Activated T-helper 2 cell treated with anti-CD3 and anti-CD28 coated beads, Interferon-gamma antibody, Interleukin-2, Interleukin-4, amounts not matched to agents 10 μg/mL and 5 μg/mL and 100 μg/mL, durations not matched to agents 14 hours and 24 hours and 36 hours (primary cell): Measurements from ENCODE around the gene CTRL. TPM values are rescaled to one million over a fixed set of nuclear protein-coding genes. Genes with fewer than 3 reads are reported as not detected.
"Not testable (repeated sequence)": the region's sequence is repeated elsewhere in the genome, so short reads cannot be mapped to it uniquely, and the experiment has no call there.

ENCODE experiments used
- DNase-seq: peaks from one replicate; pipeline ENCODE4 v3.0.0; 2021; ENCODE audit warnings: low spot score
- H3K27ac Mint-ChIP-seq: one replicate; pipeline ENCODE4 v1.8.0; 2021; ENCODE audit warnings: mixed read lengths
- H3K27me3 Mint-ChIP-seq: one replicate; pipeline ENCODE4 v1.8.0; 2021; ENCODE audit warnings: low read depth, mixed read lengths
- H3K36me3 Mint-ChIP-seq: one replicate; pipeline ENCODE4 v1.8.0; 2021; ENCODE audit warnings: low read depth, mixed read lengths
- H3K4me1 Mint-ChIP-seq: one replicate; pipeline ENCODE4 v1.8.0; 2021; ENCODE audit warnings: low read depth, mixed read lengths
- H3K4me3 Mint-ChIP-seq: one replicate; pipeline ENCODE4 v1.8.0; 2021; ENCODE audit warnings: low read depth, mild to moderate bottlenecking, moderate library complexity, mixed read lengths
- H3K9me3 Mint-ChIP-seq: one replicate; pipeline ENCODE4 v1.8.0; 2021; ENCODE audit warnings: mixed read lengths
- intact Hi-C: fragments of 100-400 bp; cut with micrococcal nuclease; formaldehyde crosslinking; loops from one replicate; pipeline ENCODE4 v1.15.1; 2023
- total RNA-seq: library from RNA; stranded (reverse); gene quantifications from 2 replicates; pipeline ENCODE4 v1.2.3, GENCODE V29; 2022

Gene CTRL
- total RNA-seq, 1 donor from 2014 or later, result 5.6 TPM

DNA sequence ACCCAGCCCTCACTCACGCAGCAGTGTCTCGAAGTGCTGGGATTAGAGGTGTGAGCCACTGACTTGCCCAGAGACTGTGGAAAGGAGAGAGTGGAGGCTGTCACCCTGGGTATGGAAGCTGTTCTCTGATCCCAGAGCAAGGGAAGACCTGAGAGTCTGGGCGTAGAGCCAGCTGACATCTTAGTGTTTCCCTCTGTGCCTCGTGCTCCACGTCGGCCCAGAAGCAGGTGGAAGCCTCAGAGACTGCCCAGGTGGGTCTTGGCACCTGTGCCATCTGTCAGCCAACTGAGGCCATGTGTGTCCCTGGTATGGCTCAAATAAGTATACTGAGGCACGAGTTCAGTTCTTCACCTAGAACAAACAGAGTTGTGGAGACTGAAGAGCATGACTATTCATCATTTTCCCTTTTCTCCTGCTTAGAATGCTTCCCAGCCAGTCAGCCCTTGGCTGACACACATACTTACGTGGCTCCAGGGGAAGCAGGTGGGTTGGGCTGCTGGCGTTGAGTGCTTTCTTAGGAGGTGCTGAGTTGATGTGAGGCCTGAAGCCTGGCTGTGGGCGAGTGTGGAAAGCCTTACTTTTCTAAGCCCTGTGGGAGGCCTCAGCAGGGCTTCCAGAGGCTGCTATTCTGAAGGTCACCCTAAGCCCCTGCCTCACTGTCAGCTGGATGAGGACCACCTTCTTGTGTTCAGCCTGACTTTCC is 8.1 kb downstream of the CTRL start:
- no peak overlapping the region for H3K4me3 Mint-ChIP-seq
- intact Hi-C loops, result no loop called here
- no peaks in the 10 kb centered on the region for H3K27me3 Mint-ChIP-seq
- peaks cover 12% of the 10 kb centered on the region for H3K36me3 Mint-ChIP-seq
- no peak for DNase-seq
- H3K27ac Mint-ChIP-seq, result no peak overlapping the region
- peaks cover 10% of the 10 kb centered on the region for H3K4me1 Mint-ChIP-seq
- no peaks in the 10 kb centered on the region for H3K9me3 Mint-ChIP-seq

DNA sequence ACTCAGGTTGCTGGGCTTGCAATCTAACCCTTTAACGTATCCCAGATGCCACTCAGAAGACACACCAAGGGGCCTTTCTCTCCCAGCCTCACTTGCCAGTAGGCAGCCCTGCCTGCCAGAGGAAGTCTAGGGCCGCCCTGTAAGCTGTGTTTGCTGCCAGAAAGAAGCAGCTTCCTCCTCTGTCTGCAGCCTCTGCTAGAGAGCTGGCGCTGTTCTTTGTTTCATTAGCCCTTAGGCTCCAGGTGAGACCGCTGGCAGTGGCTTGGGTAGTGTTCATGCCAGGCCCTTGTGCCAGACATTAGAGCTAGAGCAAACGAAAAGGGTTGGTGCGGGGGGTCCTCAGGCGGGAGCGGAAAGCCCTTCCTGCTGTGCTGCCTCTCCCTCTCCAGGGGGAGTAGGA is 8.9 kb downstream of the CTRL start:
- Mint-ChIP-seq H3K36me3 (peaks cover 10% of the 10 kb centered on the region), H3K4me3 (no peak overlapping the region), H3K27ac (peak overlapping the region; percentile 12), H3K27me3 (no peaks in the 10 kb centered on the region), H3K9me3 (no peaks in the 10 kb centered on the region), H3K4me1 (peaks cover 17% of the 10 kb centered on the region)
- DNase-seq, result no peak
- intact Hi-C loops, result no loop called here

DNA sequence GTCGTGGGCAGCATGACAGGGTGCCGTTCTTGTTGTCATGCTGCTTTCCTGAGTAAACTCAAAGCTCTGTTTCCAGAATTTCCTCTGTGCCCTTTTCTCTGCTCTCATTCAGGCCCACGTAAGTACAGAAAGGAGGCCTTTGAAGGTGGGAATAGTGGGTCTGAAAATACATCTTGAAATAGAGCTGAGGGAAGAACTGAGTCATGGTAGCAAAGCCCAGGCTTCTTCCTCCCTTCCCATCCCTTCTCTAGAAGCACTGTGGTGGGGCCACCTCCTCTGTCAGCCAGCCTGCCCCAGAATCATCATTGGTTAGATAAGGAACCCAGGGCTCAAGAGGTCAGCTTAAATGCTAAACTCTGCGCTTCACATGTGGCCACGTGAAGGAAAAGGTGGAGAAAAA is 9.4 kb downstream of the CTRL start:
- Mint-ChIP-seq H3K9me3 (no peaks in the 10 kb centered on the region), H3K27me3 (no peaks in the 10 kb centered on the region), H3K4me1 (peaks cover 22% of the 10 kb centered on the region), H3K36me3 (peaks cover 14% of the 10 kb centered on the region), H3K4me3 (no peak overlapping the region), H3K27ac (peak overlapping the region; percentile 64)
- intact Hi-C loops, result no loop called here
- DNase-seq, result no peak

DNA sequence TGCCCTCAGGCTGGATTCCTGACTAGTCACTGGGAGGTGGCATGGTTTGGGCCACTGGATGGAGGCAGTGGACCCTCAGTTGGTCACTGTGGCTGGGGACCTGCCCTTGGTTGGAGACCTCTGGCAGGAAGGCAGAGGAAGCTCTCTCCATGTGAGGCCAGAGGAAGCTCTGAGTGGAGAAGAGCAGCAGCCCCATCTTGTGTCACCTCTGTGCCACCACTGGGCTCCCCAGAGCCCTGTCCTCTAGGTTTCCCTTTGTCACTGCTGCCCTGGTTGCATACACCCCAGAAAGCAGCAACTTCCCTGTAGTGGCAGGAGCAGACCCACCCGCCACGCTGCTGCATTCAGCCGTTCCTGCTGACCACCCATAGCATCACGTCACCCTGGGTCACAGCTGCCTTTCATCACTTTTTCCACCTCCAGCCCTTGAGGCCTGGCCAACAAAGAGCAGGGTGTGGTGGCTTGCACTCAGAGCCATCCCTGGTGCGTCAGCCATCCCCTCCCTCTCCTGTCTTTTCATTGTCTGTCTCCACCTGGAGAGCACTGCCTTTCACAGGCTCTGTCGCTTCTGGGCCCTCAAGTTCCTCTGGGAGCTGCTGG is 11.9 kb downstream of the CTRL start:
- intact Hi-C loops, result no loop called here
- H3K36me3 Mint-ChIP-seq, result peaks cover 14% of the 10 kb centered on the region
- no peak for DNase-seq
- H3K4me1 Mint-ChIP-seq, result peaks cover 26% of the 10 kb centered on the region
- H3K27ac Mint-ChIP-seq, result no peak overlapping the region
- no peaks in the 10 kb centered on the region for H3K27me3 Mint-ChIP-seq
- H3K4me3 Mint-ChIP-seq, result no peak overlapping the region
- H3K9me3 Mint-ChIP-seq, result no peaks in the 10 kb centered on the region

DNA sequence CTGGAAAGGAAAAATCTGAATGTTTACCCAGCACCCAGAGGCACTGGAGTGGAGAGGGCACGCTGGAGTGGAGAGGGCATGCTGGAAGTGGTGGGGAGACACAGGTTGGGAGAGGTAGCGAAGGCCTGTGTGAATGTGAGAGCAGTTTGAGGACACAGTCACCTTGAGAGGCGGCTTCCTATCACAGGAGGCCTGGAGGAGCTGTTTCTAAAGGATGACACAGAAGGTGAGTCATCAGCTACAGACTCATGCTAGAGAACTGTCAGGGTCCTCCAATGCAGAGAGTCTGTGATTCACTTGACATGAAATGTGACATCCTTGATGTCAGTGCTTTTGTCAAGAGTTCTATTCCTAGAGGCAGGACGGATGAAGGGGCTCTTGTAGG is 13.8 kb downstream of the CTRL start:
- Mint-ChIP-seq H3K4me3 (no peak overlapping the region), H3K4me1 (peaks cover 24% of the 10 kb centered on the region)
- intact Hi-C loops, result no loop called here

DNA sequence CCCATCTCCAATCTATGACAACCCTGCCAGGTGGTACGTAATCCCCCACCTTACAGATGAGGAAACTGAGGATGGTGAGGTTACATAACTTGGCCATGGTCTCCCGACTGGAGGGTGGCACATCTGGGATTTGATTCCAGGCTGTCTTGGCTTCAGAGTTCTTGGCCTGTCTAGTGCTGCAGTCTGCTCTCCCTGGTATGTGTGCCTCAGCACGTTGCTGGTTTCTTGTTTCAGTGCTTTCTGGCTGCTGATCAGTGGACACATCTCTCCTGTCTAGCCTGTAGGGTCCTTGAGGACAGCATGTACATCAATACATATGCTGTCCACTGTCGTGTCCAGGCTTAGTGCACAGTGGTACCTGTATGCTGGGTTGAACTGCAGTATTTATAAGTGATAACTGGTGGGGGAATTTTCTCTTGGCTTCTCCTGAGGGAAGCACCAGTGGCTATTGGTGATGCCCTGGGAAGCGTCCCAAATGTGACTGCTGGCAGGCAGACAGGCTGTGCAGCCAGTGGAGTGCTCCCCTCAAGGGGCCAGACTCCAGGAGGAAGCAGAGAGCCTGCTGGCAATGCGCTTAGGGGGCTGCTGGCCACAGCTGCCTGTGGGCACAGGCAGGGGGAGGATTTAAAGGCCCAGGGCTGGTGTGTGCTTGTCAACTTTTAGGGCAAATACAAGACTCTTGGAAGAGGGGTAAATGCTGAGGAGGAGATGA is 14.4 kb downstream of the CTRL start:
- Mint-ChIP-seq H3K4me3 (no peak overlapping the region), H3K27ac (peak overlapping the region; percentile 83), H3K27me3 (no peaks in the 10 kb centered on the region), H3K4me1 (peaks cover 22% of the 10 kb centered on the region), H3K9me3 (no peaks in the 10 kb centered on the region), H3K36me3 (peaks cover 14% of the 10 kb centered on the region)
- no peak for DNase-seq
- intact Hi-C loops, result no loop called here

More for the DNA sequence above, 13.8 kb downstream of the CTRL start:
- Mint-ChIP-seq H3K27me3 (no peaks in the 10 kb centered on the region), H3K27ac (peak overlapping the region; percentile 83), H3K9me3 (no peaks in the 10 kb centered on the region), H3K36me3 (peaks cover 14% of the 10 kb centered on the region)
- DNase-seq, result no peak

DNA sequence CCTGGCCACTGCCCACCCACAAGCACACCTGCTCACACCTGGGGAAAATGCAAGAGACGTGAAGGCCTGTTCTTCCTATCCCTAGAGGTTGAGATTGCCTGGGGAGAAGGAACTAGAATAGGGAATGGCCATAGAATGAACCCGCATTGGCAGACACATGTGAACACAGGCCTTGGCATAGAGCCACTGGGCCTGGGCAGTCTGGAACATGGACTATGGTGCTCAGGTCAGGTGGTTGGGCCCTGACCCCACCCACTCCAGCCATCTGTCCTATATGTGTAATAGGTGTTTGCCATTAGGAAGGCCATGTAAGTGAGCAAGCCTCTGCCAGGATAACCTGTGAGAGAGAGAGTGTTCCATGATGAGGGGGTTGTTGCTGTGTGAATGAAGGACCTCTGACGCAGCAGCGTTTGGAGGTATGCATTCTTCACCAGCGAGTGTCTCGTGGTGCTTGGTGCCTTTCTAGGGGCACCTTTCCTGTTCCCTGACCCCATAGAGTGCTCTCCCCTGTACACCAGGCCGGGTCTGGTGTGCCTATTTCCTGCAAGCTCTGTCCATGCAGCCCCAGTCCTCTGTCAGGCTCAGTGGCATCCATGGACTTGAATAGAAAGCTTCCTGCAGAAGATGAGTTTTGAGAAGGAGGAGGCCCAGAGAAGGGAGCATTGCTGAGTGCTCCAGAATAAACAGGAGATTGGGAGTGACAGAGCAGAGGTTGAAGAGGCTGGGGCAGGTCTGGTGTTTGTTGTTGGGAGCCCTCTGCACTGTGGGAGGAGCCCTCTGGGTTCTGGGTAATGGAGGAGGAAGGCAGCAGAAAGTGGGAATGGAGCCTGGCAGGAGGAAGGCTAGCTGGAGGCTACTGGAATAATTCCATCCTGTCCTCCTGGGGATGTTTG is 15.6 kb downstream of the CTRL start:
- intact Hi-C loops, result no loop called here
- DNase-seq, result no peak
- H3K27ac Mint-ChIP-seq, result peak overlapping the region; percentile 21
- H3K4me3 Mint-ChIP-seq, result no peak overlapping the region
- H3K36me3 Mint-ChIP-seq, result peaks cover 10% of the 10 kb centered on the region
- peaks cover 15% of the 10 kb centered on the region for H3K4me1 Mint-ChIP-seq
- no peaks in the 10 kb centered on the region for H3K9me3 Mint-ChIP-seq
- no peaks in the 10 kb centered on the region for H3K27me3 Mint-ChIP-seq

DNA sequence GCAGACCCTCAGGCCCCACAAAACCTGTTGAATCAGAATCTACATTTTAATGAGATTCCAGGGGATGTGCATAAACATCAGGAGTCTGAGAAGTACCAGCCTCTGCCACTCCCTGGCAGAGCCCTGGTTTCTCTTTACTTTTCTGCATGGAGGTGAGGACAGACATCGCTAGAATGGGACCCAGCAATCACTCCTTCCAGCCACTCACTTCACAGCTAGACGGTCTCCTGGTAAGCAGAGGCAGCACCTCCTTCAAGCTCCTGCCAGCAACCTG is 16.2 kb downstream of the CTRL start:
- intact Hi-C loops, H3K4me3 Mint-ChIP-seq, H3K27me3 Mint-ChIP-seq, DNase-seq, H3K36me3 Mint-ChIP-seq, H3K27ac Mint-ChIP-seq, H3K9me3 Mint-ChIP-seq: not testable (repeated sequence)
- peaks cover 15% of the 10 kb centered on the region for H3K4me1 Mint-ChIP-seq

DNA sequence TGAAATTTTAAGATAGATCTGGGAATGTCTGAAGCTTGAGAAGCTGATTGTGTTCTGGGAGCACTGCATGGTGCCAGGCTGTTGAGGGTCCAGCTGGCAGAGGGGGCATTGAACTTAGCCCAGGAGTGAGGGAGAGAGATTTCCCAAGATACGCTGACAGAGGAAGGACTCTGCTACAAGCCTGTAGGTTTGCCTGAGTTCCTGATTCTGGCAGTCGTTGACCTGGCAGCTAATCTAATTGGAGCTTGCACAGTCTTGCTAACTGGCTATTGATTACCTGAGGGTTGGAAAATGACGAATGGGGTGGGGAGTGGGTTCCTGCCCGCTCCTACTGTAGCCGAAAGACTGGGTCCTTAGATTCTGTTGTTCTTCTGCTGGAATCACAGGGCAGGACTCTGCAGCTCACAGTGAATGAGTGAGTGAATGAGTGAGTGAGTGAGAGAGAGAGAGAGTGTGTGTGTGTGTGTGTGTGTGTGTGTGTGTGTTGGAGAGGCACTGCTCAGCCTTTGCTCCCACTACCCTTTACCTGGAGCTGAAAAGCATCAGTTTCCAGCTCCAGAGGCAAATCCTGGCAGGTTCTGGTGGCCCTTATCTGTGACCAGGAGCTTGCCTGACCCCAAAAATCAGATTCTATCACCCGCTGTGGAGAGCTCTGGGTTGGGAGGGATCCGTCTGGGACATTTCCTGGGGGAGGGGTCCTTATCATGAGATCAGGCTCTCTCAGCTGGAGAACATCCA is 16.7 kb downstream of the CTRL start:
- H3K27me3 Mint-ChIP-seq, result no peaks in the 10 kb centered on the region
- no peak overlapping the region for H3K4me3 Mint-ChIP-seq
- no peak for DNase-seq
- peaks cover 17% of the 10 kb centered on the region for H3K4me1 Mint-ChIP-seq
- H3K9me3 Mint-ChIP-seq, result no peaks in the 10 kb centered on the region
- intact Hi-C loops, result no loop called here
- H3K27ac Mint-ChIP-seq, result peak overlapping the region; percentile 50
- peaks cover 15% of the 10 kb centered on the region for H3K36me3 Mint-ChIP-seq

DNA sequence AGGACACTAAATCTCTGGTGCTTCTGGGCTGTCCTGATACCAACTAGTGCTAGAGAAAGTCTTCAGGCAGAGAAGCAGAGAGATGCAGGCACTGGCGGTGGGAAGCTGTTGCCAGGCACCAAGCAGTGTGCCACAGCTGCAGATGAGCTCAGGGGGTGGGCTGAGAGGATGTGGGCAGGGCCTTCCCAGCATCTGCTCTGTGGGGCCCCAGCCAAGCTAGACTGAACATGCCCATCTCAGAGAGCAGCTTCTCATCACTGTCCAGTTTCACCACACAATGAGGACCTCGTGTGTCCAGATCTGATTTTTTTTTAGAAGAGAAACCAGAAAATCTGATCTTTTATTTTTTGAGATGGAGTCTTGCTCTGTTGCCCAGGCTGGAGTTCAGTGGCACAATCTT is 21.5 kb downstream of the CTRL start:
- H3K27ac Mint-ChIP-seq, result peak overlapping the region; percentile 12
- no peak overlapping the region for H3K4me3 Mint-ChIP-seq
- DNase-seq, result no peak

DNA sequence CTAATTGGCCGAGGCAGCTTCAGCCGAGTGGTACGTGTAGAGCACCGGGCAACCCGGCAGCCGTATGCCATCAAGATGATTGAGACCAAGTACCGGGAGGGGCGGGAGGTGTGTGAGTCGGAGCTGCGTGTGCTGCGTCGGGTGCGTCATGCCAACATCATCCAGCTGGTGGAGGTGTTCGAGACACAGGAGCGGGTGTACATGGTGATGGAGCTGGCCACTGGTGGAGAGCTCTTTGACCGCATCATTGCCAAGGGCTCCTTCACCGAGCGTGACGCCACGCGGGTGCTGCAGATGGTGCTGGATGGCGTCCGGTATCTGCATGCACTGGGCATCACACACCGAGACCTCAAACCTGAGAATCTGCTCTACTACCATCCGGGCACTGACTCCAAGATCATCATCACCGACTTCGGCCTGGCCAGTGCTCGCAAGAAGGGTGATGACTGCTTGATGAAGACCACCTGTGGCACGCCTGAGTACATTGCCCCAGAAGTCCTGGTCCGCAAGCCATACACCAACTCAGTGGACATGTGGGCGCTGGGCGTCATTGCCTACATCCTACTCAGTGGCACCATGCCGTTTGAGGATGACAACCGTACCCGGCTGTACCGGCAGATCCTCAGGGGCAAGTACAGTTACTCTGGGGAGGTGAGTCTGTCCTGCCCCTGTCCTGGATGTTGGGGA is 22.5 kb downstream of the CTRL start:
- H3K27me3 Mint-ChIP-seq, result no peaks in the 10 kb centered on the region
- intact Hi-C loops, result no loop called here
- DNase-seq, result no peak
- no peak overlapping the region for H3K4me3 Mint-ChIP-seq
- peaks cover 17% of the 10 kb centered on the region for H3K36me3 Mint-ChIP-seq
- H3K27ac Mint-ChIP-seq, result peak overlapping the region; percentile 68
- H3K4me1 Mint-ChIP-seq, result peaks cover 7% of the 10 kb centered on the region
- no peaks in the 10 kb centered on the region for H3K9me3 Mint-ChIP-seq

More for the DNA sequence above, 21.5 kb downstream of the CTRL start:
- Mint-ChIP-seq H3K9me3 (no peaks in the 10 kb centered on the region), H3K4me1 (peaks cover 7% of the 10 kb centered on the region), H3K27me3 (no peaks in the 10 kb centered on the region), H3K36me3 (peaks cover 17% of the 10 kb centered on the region)
- intact Hi-C loops, result no loop called here
